SW480 (cell line): ENCODE results near the gene TXNDC16.

Experiments used
- DNase-seq: peaks from one replicate; pipeline ENCODE4 v3.0.0-alpha.2; 2016; ENCODE audit warnings: low spot score

TXNDC16 gene

GRCh38 chr14:52455291-52456088, 96.8 kb downstream of the TXNDC16 start:
- no peak for DNase-seq

DNA sequence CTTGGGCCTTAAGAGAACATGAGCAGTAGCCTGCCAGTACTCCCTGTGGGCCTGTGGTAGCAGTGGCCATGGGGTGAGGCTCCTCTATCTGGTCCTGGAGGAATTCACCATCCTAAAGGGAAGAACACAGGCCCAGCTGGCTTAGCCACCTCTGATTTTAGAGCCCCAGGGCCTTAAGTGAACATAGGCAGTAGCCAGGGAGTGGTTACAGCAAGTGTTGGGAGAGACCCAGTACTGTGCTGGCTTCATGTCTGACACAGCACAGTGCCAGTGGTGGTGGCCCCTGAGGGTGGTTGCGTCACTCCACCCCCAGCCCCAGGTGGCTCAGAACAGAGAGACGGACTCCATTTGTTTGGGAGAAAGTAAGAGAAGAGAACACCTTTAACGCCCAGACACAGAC, 105.1 kb downstream of the TXNDC16 start:
- DNase-seq: no peak

DNA sequence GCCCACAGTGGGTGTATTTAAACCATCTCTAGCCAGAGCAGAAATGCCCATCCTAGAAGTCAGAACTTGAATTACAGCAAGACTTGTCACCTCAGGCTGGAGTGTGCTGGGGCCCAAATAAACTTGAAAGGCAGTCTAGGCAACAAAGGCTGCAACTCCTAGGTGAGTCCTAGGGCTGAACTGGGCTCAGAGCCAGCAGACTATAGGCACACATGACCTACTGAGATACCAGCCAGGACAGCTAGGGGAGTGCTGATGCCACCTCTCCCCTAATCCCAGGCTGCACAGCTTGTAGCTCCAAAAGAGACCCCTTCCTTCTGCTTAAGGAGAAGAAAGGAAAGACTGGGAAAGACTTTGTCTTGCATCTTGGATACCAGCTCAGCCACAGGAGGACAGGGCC, 106.0 kb downstream of the TXNDC16 start:
- no peak for DNase-seq

GRCh38 chr14:52443506-52443905, 108.8 kb downstream of the TXNDC16 start:
- DNase-seq: no peak

DNA sequence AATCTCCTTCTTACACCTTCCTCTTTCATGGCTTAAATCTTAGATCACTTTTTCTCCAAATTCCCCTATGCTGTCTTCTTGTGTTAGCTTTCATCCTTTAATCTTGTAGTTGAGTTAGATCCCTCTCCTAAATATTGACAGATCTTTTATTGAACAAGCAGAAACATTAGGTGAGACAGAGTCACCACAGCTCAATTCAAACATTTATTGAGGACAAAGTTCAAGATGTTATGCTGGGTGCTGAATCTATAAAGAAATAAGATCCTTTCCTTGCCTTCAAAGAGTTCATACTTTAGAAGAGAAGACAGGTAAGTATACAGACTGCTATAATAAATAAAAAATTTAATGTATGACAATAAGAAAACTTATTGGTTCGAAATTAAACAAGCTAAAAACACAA, 109.7 kb downstream of the TXNDC16 start:
- DNase-seq: no peak

- no peak for DNase-seq
These were observed 110.1 kb downstream of the TXNDC16 start for GRCh38 chr14:52442166-52442565.

- no peak for DNase-seq
These were observed 112.8 kb downstream of the TXNDC16 start for GRCh38 chr14:52439476-52439875.

- DNase-seq: no peak
These were observed 117.3 kb downstream of the TXNDC16 start for GRCh38 chr14:52434955-52435354.

GRCh38 chr14:52430474-52430873, 121.8 kb downstream of the TXNDC16 start:
- no peak for DNase-seq

DNA sequence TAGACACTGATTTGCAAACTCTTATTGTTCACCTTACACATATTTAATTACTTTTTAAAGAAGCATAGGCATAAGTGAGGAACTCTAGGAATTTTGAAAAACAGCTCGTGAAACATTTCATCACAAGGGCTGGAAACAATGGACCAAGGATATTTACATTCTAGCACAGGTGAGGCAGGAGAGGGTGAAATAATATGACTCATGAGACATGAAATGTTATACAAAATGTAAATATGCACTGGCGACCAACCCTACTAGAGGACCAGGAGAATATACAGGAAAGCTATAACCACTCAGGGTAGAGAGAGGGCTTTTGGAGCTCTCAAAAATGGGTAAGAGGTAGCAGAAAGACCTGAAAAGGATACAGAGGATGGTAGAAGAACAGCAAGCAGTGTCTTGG, 122.9 kb downstream of the TXNDC16 start:
- DNase-seq: no peak

- DNase-seq: no peak
These were observed 124.8 kb downstream of the TXNDC16 start for GRCh38 chr14:52427460-52427859.

DNA sequence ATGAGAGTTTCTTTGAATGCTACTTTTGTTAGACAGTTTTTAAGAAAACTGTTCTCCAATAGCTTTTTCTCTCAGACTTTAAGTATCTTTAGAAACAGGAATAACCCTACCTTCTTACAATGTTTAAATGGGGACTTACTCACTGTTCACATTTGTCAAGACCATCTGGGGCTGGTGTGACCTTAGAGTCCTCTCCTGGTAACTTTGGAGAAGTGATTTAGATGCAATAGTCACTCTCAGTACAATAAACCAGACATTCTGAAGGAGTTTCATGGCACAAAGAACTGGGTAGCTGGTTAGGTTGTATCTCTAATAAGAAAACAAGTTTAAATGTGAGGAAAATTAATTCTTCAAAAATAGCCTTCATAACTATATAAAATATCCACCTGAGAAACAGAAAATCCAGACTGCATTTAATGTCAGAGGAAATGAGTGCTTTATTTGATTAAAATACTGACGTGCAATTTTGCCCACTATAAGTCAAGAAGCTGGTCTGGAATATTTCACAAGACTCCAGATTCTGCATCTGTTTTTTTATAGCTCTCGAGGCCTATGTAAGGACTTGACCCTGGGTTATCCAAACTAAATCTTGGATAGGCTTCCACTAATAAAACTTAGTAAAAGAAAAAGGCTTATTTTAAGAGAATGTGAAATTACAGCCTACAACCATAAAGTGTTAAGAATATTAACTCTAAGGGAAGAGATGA, 129.5 kb downstream of the TXNDC16 start:
- DNase-seq: no peak

DNA sequence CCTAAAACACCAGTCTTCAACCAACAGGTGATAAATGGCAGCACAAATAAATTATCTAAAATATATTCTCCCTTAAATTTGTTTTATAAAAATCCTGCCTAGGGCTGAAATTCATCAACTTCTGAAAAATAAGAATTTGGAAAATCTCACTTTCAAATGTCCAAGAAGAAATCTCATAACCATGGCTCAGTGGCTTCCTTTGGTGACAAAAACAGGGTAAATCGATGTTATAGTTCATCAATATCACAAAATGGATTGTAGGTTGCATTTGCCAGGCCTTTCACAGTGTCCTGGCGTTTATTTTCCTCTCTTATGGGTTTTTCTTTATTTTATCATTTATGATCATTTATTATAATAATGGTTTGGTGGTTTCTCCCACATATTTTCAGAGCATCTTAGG, 135.2 kb downstream of the TXNDC16 start:
- no peak for DNase-seq

DNA sequence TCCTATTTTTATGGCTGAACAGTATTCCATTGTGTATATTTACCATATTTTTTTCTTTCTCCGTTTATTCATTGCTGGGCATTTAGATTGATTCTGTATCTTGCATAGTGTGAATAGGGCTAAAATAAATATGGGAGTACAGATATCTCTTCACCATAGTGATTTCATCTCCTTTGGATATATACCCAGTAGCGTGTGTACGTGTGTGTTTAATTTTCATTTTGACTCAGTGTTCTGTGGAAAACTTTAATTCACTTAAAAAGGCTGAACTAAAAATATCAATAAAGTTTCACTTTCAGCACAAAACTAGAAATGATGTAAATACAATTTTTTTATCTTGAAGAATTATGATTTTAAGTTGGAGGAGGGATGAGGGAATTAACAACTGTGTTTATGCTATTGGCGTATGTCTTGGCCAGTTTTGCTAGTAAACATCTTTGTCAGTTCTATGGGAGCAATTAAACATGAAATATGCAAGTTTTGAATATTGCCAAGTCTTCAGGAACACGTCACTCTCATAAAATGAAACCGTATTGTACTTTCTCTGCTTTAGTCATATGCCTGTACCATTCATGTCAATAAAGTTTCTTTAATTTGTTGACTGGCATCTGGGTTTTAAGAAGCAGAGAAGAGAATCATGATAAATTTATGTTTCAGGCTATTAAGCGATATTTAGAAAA, 138.4 kb downstream of the TXNDC16 start:
- DNase-seq: no peak

- no peak for DNase-seq
These were observed 139.9 kb downstream of the TXNDC16 start for GRCh38 chr14:52412426-52412825.

GRCh38 chr14:52405314-52405713, 147.0 kb downstream of the TXNDC16 start:
- no peak for DNase-seq

GRCh38 chr14:52402812-52403526, 149.3 kb downstream of the TXNDC16 start:
- DNase-seq: no peak

GRCh38 chr14:52400846-52401245, 151.5 kb downstream of the TXNDC16 start:
- DNase-seq: no peak

DNA sequence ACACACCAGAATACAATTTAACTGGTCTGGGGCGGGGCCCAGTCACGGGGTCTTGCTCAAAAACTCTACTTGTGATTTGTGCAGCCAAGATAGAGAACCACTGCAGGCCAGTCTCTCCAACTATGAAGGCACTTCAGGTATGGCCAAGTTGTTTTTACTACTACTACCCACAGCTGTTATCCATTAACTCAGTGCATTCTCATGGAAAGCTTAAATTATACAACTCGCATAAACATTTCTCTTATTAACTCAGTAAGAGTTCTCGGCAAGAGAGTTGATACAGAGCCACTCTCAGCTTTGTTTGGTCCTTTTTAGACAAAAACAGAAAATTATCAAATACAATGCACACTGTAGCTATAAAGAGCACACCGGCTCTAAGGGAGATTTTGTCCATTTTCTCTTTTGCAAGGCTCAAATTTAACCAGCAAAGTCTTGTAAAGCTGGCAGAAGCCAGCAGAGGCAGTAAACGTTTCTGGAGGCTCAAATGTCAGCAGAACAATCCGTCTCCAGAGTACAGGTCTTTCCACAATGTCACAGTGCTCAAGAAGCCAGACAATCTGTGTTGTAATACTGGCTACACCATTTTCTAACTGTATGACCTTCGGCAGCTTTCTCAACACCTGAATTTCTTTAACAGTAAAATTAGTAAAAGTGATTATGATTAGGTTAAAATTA, 152.2 kb downstream of the TXNDC16 start:
- no peak for DNase-seq

GRCh38 chr14:52399104-52399503, 153.2 kb downstream of the TXNDC16 start:
- DNase-seq: no peak

- DNase-seq: no peak
These were observed 154.5 kb downstream of the TXNDC16 start for GRCh38 chr14:52397844-52398243.

DNA sequence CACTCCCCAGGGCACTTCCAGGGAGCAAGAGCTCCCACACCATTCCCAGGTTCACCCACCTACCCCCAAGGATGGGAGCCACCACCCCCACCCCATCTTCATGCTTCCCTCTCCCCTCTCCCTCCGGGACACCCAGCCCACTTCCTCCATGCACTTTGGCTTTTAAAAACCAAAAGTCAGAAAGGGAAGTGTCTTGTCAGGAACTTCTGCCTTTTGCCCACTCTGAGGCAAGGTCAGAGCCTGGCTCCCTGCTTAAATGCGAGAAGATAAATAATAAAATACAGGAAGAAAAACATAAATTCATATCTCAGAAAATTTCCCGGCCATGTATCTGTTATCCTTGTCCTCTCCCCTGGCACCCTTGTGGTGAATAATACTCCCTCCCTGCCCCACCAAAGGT, 156.6 kb downstream of the TXNDC16 start:
- DNase-seq: no peak
